GM23338 (cell line): ENCODE measurements around the gene HBA1. TPM values are rescaled to one million over a fixed set of nuclear protein-coding genes. Genes with fewer than 3 reads are reported as not detected.

Experiments used
- polyA plus RNA-seq: library from polyadenylated mRNA; unstranded; fragments of >200 nt; fragmentation: Nextera tagmentation; extraction: Ambion mirVana; gene quantifications from 2 replicates; pipeline ENCODE4 v1.2.1, GENCODE V29; 2016
- small RNA-seq: library from RNA; depleted of rRNA; stranded (forward); fragments of <200 nt; gene quantifications from one replicate; pipeline ENCODE3, GENCODE V24; 2014; ENCODE audit warnings: low replicate concordance
- total RNA-seq: library from RNA; depleted of rRNA; stranded (reverse); fragments of >200 nt; shearing (Covaris generic); gene quantifications from 2 replicates; pipeline ENCODE4 v1.2.3, GENCODE V29; 2014; rRNA removed

Gene HBA1
- total and polyA plus RNA-seq, 2 experiments from 2014 or later: 6.7 TPM; not detected in 1

Small RNAs within 50 kb of the gene (small RNA-seq; reads per million reads assigned to genes)
- gene RF00019: not detected

Other genes with a start within 250 kb of the HBA1 start
- 11.7 and 17.8 TPM in 2 replicates for gene POLR3K, start 123.1 kb upstream of the HBA1 start, total RNA-seq
- gene POLR3K, start 123.1 kb upstream of the HBA1 start, polyA plus RNA-seq: 58.5 and 60.0 TPM in 2 replicates
- gene SNRNP25, start 122.9 kb upstream of the HBA1 start, total RNA-seq: 31.2 and 34.4 TPM in 2 replicates
- gene SNRNP25, start 122.9 kb upstream of the HBA1 start, polyA plus RNA-seq: 79.5 and 81.6 TPM in 2 replicates
- gene RHBDF1, start 104.0 kb upstream of the HBA1 start, total RNA-seq: 15.3 and 24.5 TPM in 2 replicates
- gene RHBDF1, start 104.0 kb upstream of the HBA1 start, polyA plus RNA-seq: 22.1 and 22.6 TPM in 2 replicates
- gene MPG, start 98.5 kb upstream of the HBA1 start, total RNA-seq: 57.8 and 91.1 TPM in 2 replicates
- gene MPG, start 98.5 kb upstream of the HBA1 start, polyA plus RNA-seq: 38.0 and 39.2 TPM in 2 replicates
- 45.7 and 45.9 TPM in 2 replicates for gene NPRL3, start 38.0 kb upstream of the HBA1 start, total RNA-seq
- gene NPRL3, start 38.0 kb upstream of the HBA1 start, polyA plus RNA-seq: 14.5 and 15.4 TPM in 2 replicates
- not detected in 2 replicates for gene HBZ, start 24.0 kb upstream of the HBA1 start, total RNA-seq
- 0.39 TPM in 1 of 2 replicates, not detected in the other for gene HBZ, start 24.0 kb upstream of the HBA1 start, polyA plus RNA-seq
- gene HBM, start 10.7 kb upstream of the HBA1 start, total RNA-seq: not detected in 2 replicates
- 0.68 TPM in 1 of 2 replicates, not detected in the other for gene HBM, start 10.7 kb upstream of the HBA1 start, polyA plus RNA-seq
- 1.9 TPM in 1 of 2 replicates, not detected in the other for gene HBA2, start 3.8 kb upstream of the HBA1 start, total RNA-seq
- gene HBA2, start 3.8 kb upstream of the HBA1 start, polyA plus RNA-seq: 7.8 and 11.7 TPM in 2 replicates
- gene HBQ1, start 3.8 kb downstream of the HBA1 start, total RNA-seq: 3.1 and 6.6 TPM in 2 replicates
- gene HBQ1, start 3.8 kb downstream of the HBA1 start, polyA plus RNA-seq: 8.3 and 8.5 TPM in 2 replicates
- gene LUC7L, start 52.8 kb downstream of the HBA1 start, total RNA-seq: 114 and 115 TPM in 2 replicates
- gene LUC7L, start 52.8 kb downstream of the HBA1 start, polyA plus RNA-seq: 136 and 151 TPM in 2 replicates
- gene FAM234A, start 58.1 kb downstream of the HBA1 start, total RNA-seq: 57.2 and 128 TPM in 2 replicates
- 37.9 and 41.9 TPM in 2 replicates for gene FAM234A, start 58.1 kb downstream of the HBA1 start, polyA plus RNA-seq
- 0.58 and 1.8 TPM in 2 replicates for gene RGS11, start 99.3 kb downstream of the HBA1 start, total RNA-seq
- 0.38 and 0.74 TPM in 2 replicates for gene RGS11, start 99.3 kb downstream of the HBA1 start, polyA plus RNA-seq
- 1.0 and 1.2 TPM in 2 replicates for gene ARHGDIG, start 103.9 kb downstream of the HBA1 start, total RNA-seq
- 0.24 and 0.78 TPM in 2 replicates for gene ARHGDIG, start 103.9 kb downstream of the HBA1 start, polyA plus RNA-seq
- gene PDIA2, start 106.5 kb downstream of the HBA1 start, total RNA-seq: 0.87 TPM in 1 of 2 replicates, not detected in the other
- gene PDIA2, start 106.5 kb downstream of the HBA1 start, polyA plus RNA-seq: 0.39 and 0.52 TPM in 2 replicates
- 50.6 and 54.5 TPM in 2 replicates for gene AXIN1, start 176.0 kb downstream of the HBA1 start, total RNA-seq
- gene AXIN1, start 176.0 kb downstream of the HBA1 start, polyA plus RNA-seq: 14.3 and 15.0 TPM in 2 replicates
- gene MRPL28, start 193.9 kb downstream of the HBA1 start, total RNA-seq: 115 and 169 TPM in 2 replicates
- 129 and 135 TPM in 2 replicates for gene MRPL28, start 193.9 kb downstream of the HBA1 start, polyA plus RNA-seq
- 98.7 and 112 TPM in 2 replicates for gene PGAP6, start 205.3 kb downstream of the HBA1 start, total RNA-seq
- gene PGAP6, start 205.3 kb downstream of the HBA1 start, polyA plus RNA-seq: 25.1 and 29.5 TPM in 2 replicates
- 228 and 249 TPM in 2 replicates for gene NME4, start 220.5 kb downstream of the HBA1 start, total RNA-seq
- gene NME4, start 220.5 kb downstream of the HBA1 start, polyA plus RNA-seq: 511 and 521 TPM in 2 replicates
- gene DECR2, start 225.2 kb downstream of the HBA1 start, total RNA-seq: 17.9 and 26.9 TPM in 2 replicates
- 19.0 and 20.3 TPM in 2 replicates for gene DECR2, start 225.2 kb downstream of the HBA1 start, polyA plus RNA-seq
- 27.9 and 29.2 TPM in 2 replicates for gene RAB11FIP3, start 249.0 kb downstream of the HBA1 start, total RNA-seq
- gene RAB11FIP3, start 249.0 kb downstream of the HBA1 start, polyA plus RNA-seq: 3.2 and 4.4 TPM in 2 replicates